BE2C (cell line): ENCODE data around the gene FGF11.
"Not testable (repeated sequence)": the region's sequence is repeated elsewhere in the genome, so short reads cannot be mapped to it uniquely, and the experiment has no call there.

Experiments used
- DNase-seq: peaks from one replicate; pipeline ENCODE4 v3.0.0-alpha.2; 2020
- H3K27me3 ChIP-seq: fragments of 250-450 bp; sonication (Bioruptor Pico); 2 replicates; pipeline ENCODE4 v1.5.1; 2020; ENCODE audit warnings: mild to moderate bottlenecking
- H3K36me3 ChIP-seq: fragments of 250-450 bp; sonication (Bioruptor Pico); 2 replicates; pipeline ENCODE4 v1.5.1; 2020; ENCODE audit warnings: mild to moderate bottlenecking
- H3K4me1 ChIP-seq: fragments of 250-450 bp; sonication (Bioruptor Pico); 2 replicates; pipeline ENCODE4 v1.5.1; 2020
- H3K4me3 ChIP-seq: 2 replicates; pipeline ENCODE4 v1.5.1; 2011; ENCODE audit warnings: low read depth, low read length
- H3K9me3 ChIP-seq: fragments of 250-450 bp; sonication (Bioruptor Pico); 2 replicates; pipeline ENCODE4 v1.5.1; 2020
- TF ChIP-seq, protein P1 (sequence below): IDR thresholded peaks from 2 replicates; pipeline ENCODE4 v1.5.1; 2012; ENCODE audit warnings: mild to moderate bottlenecking, low read depth, low read length

Gene FGF11

GRCh38 chr17:7467498-7467897 is 28.2 kb downstream of the FGF11 start:
- DNase-seq, result no peak
- TF ChIP-seq, protein P1, sequence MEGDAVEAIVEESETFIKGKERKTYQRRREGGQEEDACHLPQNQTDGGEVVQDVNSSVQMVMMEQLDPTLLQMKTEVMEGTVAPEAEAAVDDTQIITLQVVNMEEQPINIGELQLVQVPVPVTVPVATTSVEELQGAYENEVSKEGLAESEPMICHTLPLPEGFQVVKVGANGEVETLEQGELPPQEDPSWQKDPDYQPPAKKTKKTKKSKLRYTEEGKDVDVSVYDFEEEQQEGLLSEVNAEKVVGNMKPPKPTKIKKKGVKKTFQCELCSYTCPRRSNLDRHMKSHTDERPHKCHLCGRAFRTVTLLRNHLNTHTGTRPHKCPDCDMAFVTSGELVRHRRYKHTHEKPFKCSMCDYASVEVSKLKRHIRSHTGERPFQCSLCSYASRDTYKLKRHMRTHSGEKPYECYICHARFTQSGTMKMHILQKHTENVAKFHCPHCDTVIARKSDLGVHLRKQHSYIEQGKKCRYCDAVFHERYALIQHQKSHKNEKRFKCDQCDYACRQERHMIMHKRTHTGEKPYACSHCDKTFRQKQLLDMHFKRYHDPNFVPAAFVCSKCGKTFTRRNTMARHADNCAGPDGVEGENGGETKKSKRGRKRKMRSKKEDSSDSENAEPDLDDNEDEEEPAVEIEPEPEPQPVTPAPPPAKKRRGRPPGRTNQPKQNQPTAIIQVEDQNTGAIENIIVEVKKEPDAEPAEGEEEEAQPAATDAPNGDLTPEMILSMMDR, result no peak
- H3K27me3 ChIP-seq, result no peaks in the 10 kb centered on the region
- no peaks in the 10 kb centered on the region for H3K4me1 ChIP-seq
- H3K4me3 ChIP-seq, result no peak overlapping the region
- no peaks in the 10 kb centered on the region for H3K9me3 ChIP-seq
- no peaks in the 10 kb centered on the region for H3K36me3 ChIP-seq

- no peak overlapping the region for H3K4me3 ChIP-seq
- no peak for DNase-seq
- H3K4me1 ChIP-seq, result no peaks in the 10 kb centered on the region
- H3K27me3 ChIP-seq, result no peaks in the 10 kb centered on the region
- no peaks in the 10 kb centered on the region for H3K36me3 ChIP-seq
- no peaks in the 10 kb centered on the region for H3K9me3 ChIP-seq
- TF ChIP-seq, protein P1, result no peak
Measured at GRCh38 chr17:7468290-7468689, 29.0 kb downstream of the FGF11 start.

DNA sequence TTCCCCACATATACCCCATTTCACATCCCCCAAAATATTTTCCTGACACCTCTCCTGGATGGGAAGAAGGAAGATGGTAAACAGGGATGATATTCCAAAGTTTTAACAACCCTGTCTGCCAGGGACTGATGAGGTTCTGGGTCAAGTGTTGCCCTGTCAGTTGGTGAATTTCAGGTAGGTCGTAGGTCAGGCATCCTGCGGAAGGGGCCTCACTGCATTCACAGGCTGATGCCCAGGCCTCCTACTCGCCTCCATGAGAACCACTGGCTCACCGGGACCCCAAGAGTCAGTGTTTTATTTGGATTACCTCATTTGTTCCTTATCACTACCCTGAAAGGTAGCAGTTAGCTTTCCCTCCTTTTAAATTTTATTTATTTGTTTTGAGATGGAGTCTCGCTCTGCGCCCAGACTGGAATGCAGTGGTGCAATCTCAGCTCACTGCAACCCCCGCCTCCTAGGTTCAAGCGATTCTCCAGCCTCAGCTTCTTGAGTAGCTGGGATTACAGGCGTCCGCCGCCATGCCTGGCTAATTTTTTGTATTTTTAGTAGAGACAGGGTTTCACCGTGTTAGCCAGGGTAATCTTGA is 29.6 kb downstream of the FGF11 start:
- Histone ChIP-seq H3K4me3 (no peak overlapping the region), H3K4me1 (no peaks in the 10 kb centered on the region), H3K9me3 (no peaks in the 10 kb centered on the region), H3K36me3 (no peaks in the 10 kb centered on the region), H3K27me3 (no peaks in the 10 kb centered on the region)
- TF ChIP-seq, protein P1, result no peak
- DNase-seq, result no peak

DNA sequence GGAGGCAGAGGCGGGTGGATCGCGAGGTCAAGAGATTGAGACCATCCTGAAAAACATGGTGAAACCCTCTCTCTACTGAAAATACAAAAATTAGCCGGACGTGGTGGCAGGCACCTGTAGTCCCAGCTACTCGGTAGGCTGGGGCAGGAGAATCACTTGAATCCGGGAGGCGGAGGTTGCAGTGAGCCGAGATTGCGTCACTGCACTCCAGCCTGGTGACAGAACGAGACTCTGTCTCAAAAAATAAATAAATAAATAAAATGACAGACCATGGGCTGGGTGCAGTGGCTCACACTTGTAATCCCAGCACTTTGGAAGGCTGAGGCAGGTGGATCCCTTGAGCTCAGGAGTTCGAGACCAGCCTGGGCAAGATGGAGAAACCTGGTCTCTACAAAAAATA is 30.5 kb downstream of the FGF11 start:
- not testable (repeated sequence) for H3K4me1 ChIP-seq, H3K36me3 ChIP-seq, H3K4me3 ChIP-seq, H3K9me3 ChIP-seq, H3K27me3 ChIP-seq, DNase-seq

- not testable (repeated sequence) for H3K36me3 ChIP-seq, H3K4me3 ChIP-seq
Measured at GRCh38 chr17:7470457-7470973, 31.2 kb downstream of the FGF11 start.

DNA sequence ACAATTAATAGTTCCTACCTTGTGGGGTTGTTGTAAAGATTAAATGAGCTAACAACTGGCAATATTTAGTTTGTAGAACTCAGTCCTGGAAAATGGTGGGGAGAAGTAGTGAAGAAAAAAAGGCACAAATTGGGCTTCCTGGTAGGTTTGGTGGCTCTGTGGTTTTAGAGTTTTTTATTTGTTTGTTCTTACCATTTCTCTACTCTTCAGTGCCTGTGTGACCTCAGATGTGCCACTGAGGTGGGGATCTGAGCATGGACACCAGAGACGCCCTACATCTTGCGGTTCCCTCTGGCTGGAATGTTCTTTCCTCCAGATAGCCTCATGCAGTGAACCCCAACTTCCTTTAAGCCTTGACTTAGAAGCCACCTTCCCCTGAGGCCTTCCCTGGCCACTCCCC is 32.4 kb downstream of the FGF11 start:
- no peaks in the 10 kb centered on the region for H3K9me3 ChIP-seq
- no peak for DNase-seq
- no peak overlapping the region for H3K4me3 ChIP-seq
- TF ChIP-seq, protein P1, result no peak
- no peaks in the 10 kb centered on the region for H3K4me1 ChIP-seq
- H3K36me3 ChIP-seq, result no peaks in the 10 kb centered on the region
- no peaks in the 10 kb centered on the region for H3K27me3 ChIP-seq

More at GRCh38 chr17:7470457-7470973, 31.2 kb downstream of the FGF11 start:
- not testable (repeated sequence) for H3K9me3 ChIP-seq, H3K4me1 ChIP-seq, H3K27me3 ChIP-seq, DNase-seq

- DNase-seq, H3K36me3 ChIP-seq, H3K9me3 ChIP-seq, H3K27me3 ChIP-seq, H3K4me1 ChIP-seq, H3K4me3 ChIP-seq: not testable (repeated sequence)
Measured at GRCh38 chr17:7474767-7475166, 35.5 kb downstream of the FGF11 start.
